B cell (primary cell): Measurements from ENCODE around the gene ITPR3. TPM values are rescaled to one million over a fixed set of nuclear protein-coding genes. Genes with fewer than 3 reads are reported as not detected.

Experiments used
- ATAC-seq: fragments of 200-7000 bp; cut with Tn5 transposase; one replicate; pipeline ENCODE4 v1.10.0; 2021; ENCODE audit warnings: low read depth, mild to moderate bottlenecking, moderate number of reproducible peaks, moderate library complexity
- CTCF ChIA-PET: fragments of 350-600 bp; sonication (Branson Sonifier 250); formaldehyde crosslinking; loops from one replicate; lab custom pipeline; 2021; ENCODE audit warnings: antibody characterized with exemption, inconsistent platforms; lab: Charles Lee
- POLR2A ChIA-PET: fragments of 350-600 bp; sonication (Branson Sonifier 250); formaldehyde crosslinking; loops from one replicate; lab custom pipeline; 2021; ENCODE audit warnings: antibody characterized with exemption; lab: Charles Lee
- DNase-seq: peaks from one replicate; pipeline ENCODE4 v3.0.0; 2013
- H2AFZ ChIP-seq: 2 replicates; pipeline ENCODE4 v1.6.1; 2012; ENCODE audit warnings: mild to moderate bottlenecking, low read depth, low read length; ENCODE audit not compliant: insufficient read depth, poor library complexity, severe bottlenecking
- H3K27ac ChIP-seq, 2 donors: 1 replicate in 1 of 2; 2 replicates in 1 of 2; pipeline ENCODE4 v1.5.1; 2012 to 2013; ENCODE audit warnings: low read length in 2 of 2, mild to moderate bottlenecking in 2 of 2, moderate library complexity in 1 of 2
- H3K27me3 ChIP-seq, 4 experiments: fragments of 200-600 bp in 1 of 4; sonication (generic) in 1 of 4; replicated peaks in 1 of 4; 1 replicate in 2 of 4; 2 replicates in 2 of 4; pipeline versions ENCODE4 v1.6.1 to v1.7.0; 2013 to 2016; ENCODE audit warnings: low read length in 3 of 4, mild to moderate bottlenecking in 2 of 4, mixed read lengths in 1 of 4, moderate library complexity in 1 of 4; ENCODE audit not compliant: insufficient read depth in 4 of 4, control insufficient read depth in 3 of 4; ENCODE audit errors: control extremely low read depth in 1 of 4
- H3K36me3 ChIP-seq, 2 experiments: replicated peaks in 1 of 2; 1 replicate in 1 of 2; 2 replicates in 1 of 2; pipeline versions ENCODE4 v1.6.1 to v1.7.1; 2013; ENCODE audit warnings: low read length in 1 of 2; ENCODE audit not compliant: insufficient read depth in 2 of 2, control insufficient read depth in 1 of 2; ENCODE audit errors: control extremely low read depth in 1 of 2, extremely low read depth in 1 of 2
- H3K4me1 ChIP-seq, 2 donors: fragments of 200-600 bp in 1 of 2; sonication (generic) in 1 of 2; 1 replicate in 1 of 2; 2 replicates in 1 of 2; pipeline versions ENCODE4 v1.5.1 to v1.6.1; 2013 to 2017; ENCODE audit warnings: low read length in 2 of 2; ENCODE audit not compliant: control insufficient read depth in 2 of 2, insufficient read depth in 2 of 2
- H3K4me2 ChIP-seq: replicated peaks from 2 replicates; pipeline ENCODE3; 2012; ENCODE audit warnings: mild to moderate bottlenecking, low read depth, low read length; ENCODE audit not compliant: poor library complexity, severe bottlenecking
- H3K4me3 ChIP-seq, 5 experiments: fragments of 200-600 bp in 1 of 5; sonication (generic) in 1 of 5; 1 replicate in 3 of 5; 2 replicates in 2 of 5; pipeline versions ENCODE4 v1.5.1 to v1.7.0; 2011 to 2016; ENCODE audit warnings: low read length in 4 of 5, mild to moderate bottlenecking in 4 of 5, low read depth in 2 of 5, control low read depth in 1 of 5, moderate library complexity in 1 of 5; ENCODE audit not compliant: insufficient read depth in 1 of 5; ENCODE audit errors: control extremely low read depth in 1 of 5, extremely low read depth in 1 of 5
- H3K79me2 ChIP-seq: fragments of 200-600 bp; sonication (generic); one replicate; pipeline ENCODE4 v1.6.0; 2016; ENCODE audit warnings: low read length; ENCODE audit not compliant: control insufficient read depth, insufficient read depth
- H3K9ac ChIP-seq: fragments of 200-600 bp; sonication (generic); 2 replicates; pipeline ENCODE4 v1.6.1; 2017; ENCODE audit warnings: mild to moderate bottlenecking, low read length, moderate library complexity
- H3K9me3 ChIP-seq, 3 donors: one replicate each; pipeline versions ENCODE4 v1.6.1 to v1.7.1; 2013; ENCODE audit warnings: low read length in 2 of 3; ENCODE audit not compliant: control insufficient read depth in 2 of 3, insufficient read depth in 1 of 3; ENCODE audit errors: control extremely low read depth in 1 of 3
- H4K20me1 ChIP-seq: 2 replicates; pipeline ENCODE4 v1.6.0; 2012; ENCODE audit warnings: mild to moderate bottlenecking, low read length; ENCODE audit not compliant: insufficient read depth, control insufficient read depth, poor library complexity, severe bottlenecking
- H3K27ac Mint-ChIP-seq: one replicate; pipeline ENCODE4 v1.8.0; 2021; ENCODE audit warnings: mixed read lengths
- H3K27me3 Mint-ChIP-seq: one replicate; pipeline ENCODE4 v1.8.0; 2021; ENCODE audit warnings: mixed read lengths
- H3K4me1 Mint-ChIP-seq: one replicate; pipeline ENCODE4 v1.8.0; 2021; ENCODE audit warnings: mixed read lengths
- H3K4me3 Mint-ChIP-seq: one replicate; pipeline ENCODE4 v1.8.0; 2021; ENCODE audit warnings: mixed read lengths
- H3K9me3 Mint-ChIP-seq: one replicate; pipeline ENCODE4 v1.8.0; 2022; ENCODE audit warnings: mixed read lengths; ENCODE audit not compliant: insufficient read depth
- EZH2 ChIP-seq: IDR thresholded peaks from 2 replicates; pipeline ENCODE4 v1.6.1; 2012; ENCODE audit warnings: borderline replicate concordance, low read depth, mild to moderate bottlenecking, moderate library complexity, low read length; ENCODE audit not compliant: insufficient read depth, poor library complexity, severe bottlenecking
- WGBS: methylation state at CpG from one replicate; pipeline ENCODE4 v1.1.5; 2013; ENCODE audit warnings: missing lambda C conversion rate; ENCODE audit not compliant: insufficient coverage; 5-methylcytosine and 5-hydroxymethylcytosine counted together
- intact Hi-C: fragments of 100-400 bp; cut with micrococcal nuclease; formaldehyde crosslinking; loops from one replicate; pipeline ENCODE4 v1.10.0; 2022
- polyA plus RNA-seq: library from polyadenylated mRNA; depleted of rRNA; stranded (reverse); fragments of >200 nt; gene quantifications from 2 replicates; pipeline ENCODE4 v1.2.3, GENCODE V29; 2012
- total RNA-seq, 2 donors: library from RNA; stranded (reverse); fragments of 120-200 nt in 1 of 2; gene quantifications; 1 replicate in 1 of 2; 2 replicates in 1 of 2; pipeline versions ENCODE4 v1.2.3 to v1.2.4, GENCODE V29; 2013 to 2022
- TF ChIP-seq, protein P1 (sequence below): fragments of 200-600 bp; IDR thresholded peaks from one replicate; pipeline ENCODE4 v1.8.0; 2022; ENCODE audit warnings: antibody characterized with exemption, mild to moderate bottlenecking

The ITPR3 gene
- total and polyA plus RNA-seq, 2 donors (not counting 1 experiment from before 2014, with no cell fraction given), result 61.9 to 67.6 TPM

DNA sequence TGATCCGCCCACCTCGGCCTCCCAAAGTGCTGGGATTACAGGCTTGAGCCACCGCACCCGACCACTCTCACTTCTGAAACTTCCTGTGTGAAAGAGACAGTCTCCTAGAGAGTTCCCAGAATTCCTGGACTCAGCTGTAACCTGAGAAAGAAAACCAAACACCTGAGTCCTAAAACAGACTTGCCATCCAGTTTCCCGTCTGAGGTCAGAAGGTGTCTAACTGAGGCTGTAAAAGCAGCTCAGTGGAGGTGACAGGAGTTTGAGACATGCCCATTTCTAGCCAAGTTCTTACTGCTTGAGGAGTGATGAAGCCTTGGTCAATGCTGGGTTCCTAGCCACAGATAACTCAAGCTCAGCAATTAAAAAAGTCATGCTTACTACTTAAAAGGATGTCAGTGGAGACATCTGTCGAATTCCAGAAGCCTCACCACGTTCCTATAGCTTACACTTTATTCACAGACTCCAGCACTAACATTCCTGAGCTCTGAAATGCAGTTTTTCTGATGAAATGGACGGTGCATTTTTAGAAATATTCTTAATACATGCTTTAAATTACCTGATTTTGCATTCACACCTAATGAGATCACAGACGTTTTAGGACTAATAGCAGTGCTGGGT lies 84.3 kb downstream of the ITPR3 start:
- WGBS, result 95% methylated on average over 5 of the region's 9 CpGs
- Histone ChIP-seq H3K9ac (no peak overlapping the region), H3K4me1 (peaks cover 10 to 15% of the 10 kb centered on the region in 2 donors), H3K4me2 (no peak overlapping the region), H3K36me3 (peaks cover 1 to 15% of the 10 kb centered on the region in 2 experiments), H3K9me3 (no peaks in the 10 kb centered on the region), H3K27ac (no peak overlapping the region), H4K20me1 (no peaks in the 10 kb centered on the region), H3K27me3 (no peaks in the 10 kb centered on the region), H3K4me3 (no peak overlapping the region), H2AFZ (no peak overlapping the region), H3K79me2 (peaks cover 26% of the 10 kb centered on the region)
- Mint-ChIP-seq H3K27ac (no peak overlapping the region), H3K27me3 (no peaks in the 10 kb centered on the region), H3K9me3 (no peaks in the 10 kb centered on the region), H3K4me1 (peaks cover 33% of the 10 kb centered on the region), H3K4me3 (no peak overlapping the region)
- ATAC-seq, result no peak
- no peak for DNase-seq
- CTCF ChIA-PET, result interaction anchor here (0.6 to 6.7 kb wide), 3 partner anchors 15 to 270 kb away, joined by 3 to 213 read pairs (median 4); partner anchors contain the start of gene BAK1
- intact Hi-C loops, result no loop called here
- TF ChIP-seq, protein P1, sequence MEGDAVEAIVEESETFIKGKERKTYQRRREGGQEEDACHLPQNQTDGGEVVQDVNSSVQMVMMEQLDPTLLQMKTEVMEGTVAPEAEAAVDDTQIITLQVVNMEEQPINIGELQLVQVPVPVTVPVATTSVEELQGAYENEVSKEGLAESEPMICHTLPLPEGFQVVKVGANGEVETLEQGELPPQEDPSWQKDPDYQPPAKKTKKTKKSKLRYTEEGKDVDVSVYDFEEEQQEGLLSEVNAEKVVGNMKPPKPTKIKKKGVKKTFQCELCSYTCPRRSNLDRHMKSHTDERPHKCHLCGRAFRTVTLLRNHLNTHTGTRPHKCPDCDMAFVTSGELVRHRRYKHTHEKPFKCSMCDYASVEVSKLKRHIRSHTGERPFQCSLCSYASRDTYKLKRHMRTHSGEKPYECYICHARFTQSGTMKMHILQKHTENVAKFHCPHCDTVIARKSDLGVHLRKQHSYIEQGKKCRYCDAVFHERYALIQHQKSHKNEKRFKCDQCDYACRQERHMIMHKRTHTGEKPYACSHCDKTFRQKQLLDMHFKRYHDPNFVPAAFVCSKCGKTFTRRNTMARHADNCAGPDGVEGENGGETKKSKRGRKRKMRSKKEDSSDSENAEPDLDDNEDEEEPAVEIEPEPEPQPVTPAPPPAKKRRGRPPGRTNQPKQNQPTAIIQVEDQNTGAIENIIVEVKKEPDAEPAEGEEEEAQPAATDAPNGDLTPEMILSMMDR, result no peak
- TF ChIP-seq EZH2, result no peak
- POLR2A ChIA-PET, result no interaction called here
